ENCODE results near the gene JAG2. TPM values are rescaled to one million over a fixed set of nuclear protein-coding genes. Genes with fewer than 3 reads are reported as not detected.
A peak's percentile ranks its signal among the peaks of the same experiment; 100 is the strongest.

JAG2 gene
- polyA plus RNA-seq, 1 experiment, result 0.22 TPM

- H3K4me3 ChIP-seq (ENCODE audit: low read depth, low read length), result no peak overlapping the region
- no peak for DNase-seq (ENCODE audit: low read depth, low spot score)
- ChIA-PET CTCF (interaction anchor here (0.9 to 1.0 kb wide), 2 partner anchors 78 to 150 kb away, joined by 3 to 4 read pairs; no protein-coding TSS in a partner anchor), POLR2A (no interaction called here)
- H3K27me3 ChIP-seq (ENCODE audit: control insufficient read depth, insufficient read depth, low read length), result peaks cover 6% of the 10 kb centered on the region
- H3K9me3 ChIP-seq (ENCODE audit: control insufficient read depth, insufficient read depth, low read length), result no peaks in the 10 kb centered on the region; the same call in 1 of the 2 replicates
- no peak overlapping the region for H3K27ac ChIP-seq (ENCODE audit: low read depth, low read length)
- TF ChIP-seq, protein P1, sequence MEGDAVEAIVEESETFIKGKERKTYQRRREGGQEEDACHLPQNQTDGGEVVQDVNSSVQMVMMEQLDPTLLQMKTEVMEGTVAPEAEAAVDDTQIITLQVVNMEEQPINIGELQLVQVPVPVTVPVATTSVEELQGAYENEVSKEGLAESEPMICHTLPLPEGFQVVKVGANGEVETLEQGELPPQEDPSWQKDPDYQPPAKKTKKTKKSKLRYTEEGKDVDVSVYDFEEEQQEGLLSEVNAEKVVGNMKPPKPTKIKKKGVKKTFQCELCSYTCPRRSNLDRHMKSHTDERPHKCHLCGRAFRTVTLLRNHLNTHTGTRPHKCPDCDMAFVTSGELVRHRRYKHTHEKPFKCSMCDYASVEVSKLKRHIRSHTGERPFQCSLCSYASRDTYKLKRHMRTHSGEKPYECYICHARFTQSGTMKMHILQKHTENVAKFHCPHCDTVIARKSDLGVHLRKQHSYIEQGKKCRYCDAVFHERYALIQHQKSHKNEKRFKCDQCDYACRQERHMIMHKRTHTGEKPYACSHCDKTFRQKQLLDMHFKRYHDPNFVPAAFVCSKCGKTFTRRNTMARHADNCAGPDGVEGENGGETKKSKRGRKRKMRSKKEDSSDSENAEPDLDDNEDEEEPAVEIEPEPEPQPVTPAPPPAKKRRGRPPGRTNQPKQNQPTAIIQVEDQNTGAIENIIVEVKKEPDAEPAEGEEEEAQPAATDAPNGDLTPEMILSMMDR (IDR thresholded peaks at IDR 0.05; ENCODE audit: low read depth, low read length), result 0 out of 2 replicates have a peak, but pooled peaks have one; percentile 3
These were observed 32.8 kb upstream of the JAG2 start for GRCh38 chr14:105201156-105201924.

DNA sequence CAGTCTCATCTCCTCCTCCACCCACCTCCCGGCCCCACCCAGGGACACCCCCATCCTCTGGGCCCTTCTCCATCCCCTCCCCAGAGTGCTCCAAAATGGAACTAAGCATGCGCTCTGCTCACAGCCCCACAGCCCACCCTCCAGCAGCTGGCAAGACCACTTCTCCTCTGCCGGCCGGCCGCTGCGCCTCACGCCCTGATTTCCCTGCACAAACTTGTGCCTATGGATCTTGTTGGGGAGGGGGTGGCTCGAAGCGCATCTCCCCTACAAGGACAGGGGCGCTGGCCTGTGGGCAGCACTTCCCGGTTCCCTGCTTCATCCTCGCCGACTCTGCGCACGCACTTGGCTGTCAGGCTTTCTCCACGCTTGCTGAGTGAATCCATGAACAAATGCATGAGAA lies 32.1 kb upstream of the JAG2 start:
- Histone ChIP-seq H3K27me3 (ENCODE audit: control insufficient read depth, insufficient read depth, low read length) (peaks cover 9% of the 10 kb centered on the region), H3K4me3 (ENCODE audit: low read depth, low read length) (no peak overlapping the region), H3K9me3 (ENCODE audit: control insufficient read depth, insufficient read depth, low read length) (no peaks in the 10 kb centered on the region; the same call in 1 of the 2 replicates), H3K27ac (ENCODE audit: low read depth, low read length) (no peak overlapping the region)
- POLR2A ChIA-PET, result no interaction called here
- TF ChIP-seq, protein P1 (IDR thresholded peaks at IDR 0.05; ENCODE audit: low read depth, low read length), result no peak
- CTCF ChIA-PET, result no interaction called here
- no peak for DNase-seq (ENCODE audit: low read depth, low spot score)

DNA sequence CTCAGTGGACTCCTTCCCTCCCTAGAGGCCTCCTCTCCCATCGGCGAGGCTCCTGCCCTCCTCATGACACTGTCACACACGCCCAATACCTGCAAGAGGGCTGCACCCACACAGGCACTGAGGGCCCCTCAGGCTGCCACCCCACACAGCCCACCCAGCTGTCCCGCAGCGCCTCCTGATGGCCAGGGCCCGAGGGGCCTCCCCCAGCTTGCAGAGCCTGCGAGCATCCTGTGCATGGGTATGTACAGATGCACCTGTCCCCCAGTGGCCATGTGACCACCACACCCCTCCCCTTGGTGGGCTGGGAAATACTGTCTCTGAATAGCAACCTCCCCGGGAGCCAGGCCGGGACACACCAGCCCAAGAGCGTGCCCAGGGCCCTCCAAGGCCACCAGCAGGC lies 31.5 kb upstream of the JAG2 start:
- Histone ChIP-seq H3K4me3 (ENCODE audit: low read depth, low read length) (no peak overlapping the region), H3K27me3 (ENCODE audit: control insufficient read depth, insufficient read depth, low read length) (peaks cover 12% of the 10 kb centered on the region), H3K27ac (ENCODE audit: low read depth, low read length) (no peak overlapping the region), H3K9me3 (ENCODE audit: control insufficient read depth, insufficient read depth, low read length) (no peaks in the 10 kb centered on the region; the same call in 1 of the 2 replicates)
- no peak for DNase-seq (ENCODE audit: low read depth, low spot score)
- POLR2A ChIA-PET, result no interaction called here
- CTCF ChIA-PET, result interaction anchor here (1.5 kb wide), 1 partner anchor 19 kb away, joined by 6 read pairs; the partner anchor contains the start of gene NUDT14
- TF ChIP-seq, protein P1 (IDR thresholded peaks at IDR 0.05; ENCODE audit: low read depth, low read length), result no peak; the same call in 1 of the 2 replicates

DNA sequence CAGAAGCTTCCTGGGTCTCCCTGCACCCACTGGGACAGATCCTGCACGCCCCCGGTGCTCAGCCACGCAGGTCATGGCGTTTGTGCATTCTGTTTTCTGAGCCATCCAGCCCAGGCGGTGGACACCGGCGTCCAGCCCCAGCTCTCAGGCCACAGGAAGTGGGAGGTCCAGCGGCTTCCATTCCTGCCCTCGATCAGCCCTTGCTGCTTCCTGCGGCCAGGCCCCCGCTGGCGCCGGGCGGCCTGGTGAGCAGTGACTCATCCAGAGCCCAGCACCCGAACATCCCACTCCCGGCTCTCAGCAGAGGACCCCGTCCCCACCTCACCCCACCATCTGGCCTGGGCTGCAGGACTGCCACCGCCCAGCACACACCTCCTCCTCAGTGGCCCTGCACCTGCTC lies 30.5 kb upstream of the JAG2 start:
- CTCF ChIA-PET, result interaction anchor here (1.5 kb wide), 1 partner anchor 18 kb away, joined by 6 read pairs; the partner anchor contains the start of gene NUDT14
- H3K27me3 ChIP-seq (ENCODE audit: control insufficient read depth, insufficient read depth, low read length), result peaks cover 16% of the 10 kb centered on the region
- POLR2A ChIA-PET, result no interaction called here
- no peak overlapping the region for H3K4me3 ChIP-seq (ENCODE audit: low read depth, low read length)
- no peak overlapping the region for H3K27ac ChIP-seq (ENCODE audit: low read depth, low read length)
- TF ChIP-seq, protein P1 (IDR thresholded peaks at IDR 0.05; ENCODE audit: low read depth, low read length), result no peak
- H3K9me3 ChIP-seq (ENCODE audit: control insufficient read depth, insufficient read depth, low read length), result no peaks in the 10 kb centered on the region; the same call in 1 of the 2 replicates
- DNase-seq (ENCODE audit: low read depth, low spot score), result no peak

- H3K27ac ChIP-seq (ENCODE audit: low read depth, low read length), result no peak overlapping the region
- TF ChIP-seq, protein P1 (IDR thresholded peaks at IDR 0.05; ENCODE audit: low read depth, low read length), result peak; percentile 25
- no peaks in the 10 kb centered on the region; the same call in 1 of the 2 replicates for H3K9me3 ChIP-seq (ENCODE audit: control insufficient read depth, insufficient read depth, low read length)
- no peak overlapping the region for H3K4me3 ChIP-seq (ENCODE audit: low read depth, low read length)
- H3K27me3 ChIP-seq (ENCODE audit: control insufficient read depth, insufficient read depth, low read length), result peaks cover 16% of the 10 kb centered on the region
- ChIA-PET POLR2A (no interaction called here), CTCF (interaction anchor here (1.5 kb wide), 1 partner anchor 17 kb away, joined by 6 read pairs; the partner anchor contains the start of gene NUDT14)
- DNase-seq (ENCODE audit: low read depth, low spot score), result no peak
These were observed 30.0 kb upstream of the JAG2 start for GRCh38 chr14:105198588-105198987.
